GM04503 (cell line): ENCODE results near the gene CKB.

Experiments
- DNase-seq: peaks from one replicate; pipeline ENCODE4 v3.0.0-alpha.2; 2012; ENCODE audit warnings: low read depth

The CKB gene

DNA sequence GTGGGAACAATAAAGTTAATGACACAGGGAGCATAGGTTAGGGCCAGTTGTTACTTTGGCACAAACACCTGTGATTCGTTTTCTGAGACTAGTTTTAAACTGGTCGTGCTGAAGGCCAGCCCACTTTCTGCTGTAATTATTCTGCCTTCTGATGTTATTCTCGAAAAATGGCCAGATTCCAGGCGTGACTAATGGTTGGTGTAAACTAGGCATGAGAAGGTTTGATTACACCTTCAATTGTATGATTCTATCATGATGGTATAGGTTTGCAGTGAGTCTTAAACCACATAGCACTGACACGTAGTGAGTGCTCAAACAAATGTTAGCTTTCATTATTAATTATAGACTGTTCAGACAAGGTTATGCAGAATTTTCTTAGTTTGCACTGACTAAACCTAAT lies 39.0 kb downstream of the CKB start:
- peak; percentile 57 for DNase-seq

DNA sequence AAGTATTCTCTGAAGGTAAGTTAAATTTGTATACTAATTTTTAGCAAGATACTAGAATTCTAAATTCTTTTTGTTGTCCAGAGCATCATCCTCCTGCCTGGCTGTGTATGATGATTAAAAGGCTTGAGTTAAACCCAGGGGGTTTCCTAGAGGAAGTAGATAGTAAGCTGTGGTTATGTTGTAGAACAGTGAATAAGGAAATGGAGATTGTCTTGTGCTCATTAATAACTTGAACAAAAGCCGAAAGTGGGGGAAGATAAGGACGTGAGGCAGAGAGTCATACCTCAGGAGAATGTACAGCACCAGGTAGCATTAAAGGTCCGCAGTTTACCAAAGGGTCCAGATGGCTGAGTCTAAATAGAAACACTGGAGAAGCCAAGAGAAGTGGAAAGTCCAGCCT lies 42.0 kb downstream of the CKB start:
- no peak for DNase-seq

DNA sequence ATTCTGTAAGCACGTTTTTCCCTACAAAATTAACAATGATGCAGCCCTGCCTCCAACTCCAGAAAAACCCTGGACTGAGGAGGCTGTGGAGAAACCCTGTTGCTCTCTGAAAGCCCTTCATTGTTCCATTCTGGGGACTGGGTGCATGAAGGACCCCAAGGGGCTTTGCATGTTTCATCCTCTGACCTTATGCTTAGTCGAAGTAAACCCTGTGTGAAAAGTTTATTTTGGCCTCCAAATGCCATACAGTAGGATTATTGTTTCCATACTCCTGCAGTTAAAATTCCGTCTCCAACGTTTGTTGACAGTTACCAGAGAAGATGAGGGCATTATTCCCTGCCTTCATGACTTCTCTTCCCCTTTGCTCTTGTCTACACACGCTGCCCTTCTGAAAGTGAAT lies 46.0 kb downstream of the CKB start:
- DNase-seq: no peak

DNA sequence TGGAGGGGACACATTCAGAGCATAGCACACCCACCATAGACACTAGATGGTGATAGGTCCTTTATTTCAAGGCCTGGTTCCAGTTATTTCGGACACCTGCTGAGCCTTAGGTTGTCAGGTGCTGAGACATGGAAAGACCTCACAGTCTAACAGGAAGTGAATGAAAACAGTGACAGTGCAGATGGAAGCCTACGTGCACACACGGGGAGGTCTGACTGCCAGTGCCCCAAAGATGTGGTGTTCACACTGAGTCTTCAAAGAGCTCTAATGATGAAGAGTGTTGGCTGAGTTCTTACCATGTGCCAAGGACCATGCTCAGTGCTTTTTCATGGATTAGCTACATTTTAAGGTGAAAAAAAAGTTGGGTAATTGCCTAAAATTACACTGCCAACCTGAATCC lies 46.6 kb downstream of the CKB start:
- DNase-seq: no peak

DNA sequence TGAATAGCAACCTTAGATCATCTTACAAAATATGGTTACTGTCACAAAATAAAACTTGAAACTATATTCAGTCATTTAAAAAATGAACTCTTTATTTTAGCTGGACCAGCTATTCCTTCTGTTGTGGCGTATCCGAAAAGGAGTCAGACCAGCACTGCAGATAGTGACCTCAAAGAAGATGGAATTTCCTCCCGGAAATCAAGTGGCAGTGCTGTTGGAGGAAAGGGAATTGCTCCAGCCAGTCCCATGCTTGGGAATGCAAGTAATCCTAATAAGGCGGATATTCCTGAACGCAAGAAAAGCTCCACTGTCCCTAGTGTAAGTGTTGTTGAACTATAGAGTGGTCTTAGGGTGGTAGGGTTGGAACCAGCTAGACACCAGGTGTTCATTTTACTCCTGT lies 47.7 kb downstream of the CKB start:
- no peak for DNase-seq

DNA sequence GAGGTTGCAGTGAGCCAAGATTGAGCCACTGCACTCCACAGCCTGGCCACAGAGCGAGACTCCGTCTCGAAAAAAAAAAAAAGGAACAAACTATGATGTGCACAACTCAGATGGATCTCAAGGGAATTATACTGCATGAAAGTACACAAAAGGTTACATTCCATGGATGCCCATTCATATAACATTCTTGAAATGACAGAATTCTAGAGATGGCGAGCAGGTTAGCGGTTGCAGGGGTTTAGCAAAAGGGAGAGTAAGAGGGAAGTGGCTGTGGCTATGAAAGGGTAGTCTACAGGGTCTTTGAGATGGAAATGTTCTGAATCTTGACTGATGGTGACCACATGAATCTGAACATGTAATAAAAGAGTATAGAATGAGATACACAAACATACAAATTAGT lies 49.7 kb downstream of the CKB start:
- no peak for DNase-seq
